Glutamatergic neuron (in vitro differentiated cells): ENCODE results near the gene APOL4. TPM values are rescaled to one million over a fixed set of nuclear protein-coding genes. Genes with fewer than 3 reads are reported as not detected.

Experiments used
- DNase-seq: peaks from one replicate; pipeline ENCODE4 v3.0.0; 2022
- H3K27ac Mint-ChIP-seq: one replicate; pipeline ENCODE4 v1.8.0; 2020; ENCODE audit warnings: mild to moderate bottlenecking, mixed read lengths, inconsistent platforms; ENCODE audit not compliant: unreplicated experiment
- H3K27me3 Mint-ChIP-seq: one replicate; pipeline ENCODE4 v1.8.0; 2020; ENCODE audit warnings: mild to moderate bottlenecking, moderate library complexity, mixed read lengths, inconsistent platforms; ENCODE audit not compliant: unreplicated experiment
- H3K36me3 Mint-ChIP-seq: one replicate; pipeline ENCODE4 v1.8.0; 2020; ENCODE audit warnings: mild to moderate bottlenecking, mixed read lengths, inconsistent platforms; ENCODE audit not compliant: unreplicated experiment
- H3K4me1 Mint-ChIP-seq: one replicate; pipeline ENCODE4 v1.8.0; 2020; ENCODE audit warnings: mild to moderate bottlenecking, low read depth, mixed read lengths, inconsistent platforms; ENCODE audit not compliant: unreplicated experiment
- H3K4me3 Mint-ChIP-seq: one replicate; pipeline ENCODE4 v1.8.0; 2020; ENCODE audit warnings: mild to moderate bottlenecking, mixed read lengths, inconsistent platforms; ENCODE audit not compliant: unreplicated experiment
- H3K9me3 Mint-ChIP-seq: one replicate; pipeline ENCODE4 v1.8.0; 2020; ENCODE audit warnings: mild to moderate bottlenecking, moderate library complexity, mixed read lengths, inconsistent platforms; ENCODE audit not compliant: unreplicated experiment
- total RNA-seq: library from RNA; stranded (reverse); fragmentation: NEBNext Ultra II Directional; extraction: Animal tissue kit (Norgen Biotek cat#: 25700); gene quantifications from one replicate; pipeline ENCODE4 v1.2.1, GENCODE V29; 2021; ENCODE audit not compliant: unreplicated experiment
- TF ChIP-seq, protein P1 (sequence below): fragments of 200-600 bp; sonication (generic); IDR thresholded peaks from one replicate; pipeline ENCODE4 v1.5.0; 2021; ENCODE audit not compliant: partially characterized antibody, unreplicated experiment

APOL4 gene
- total RNA-seq, 1 donor from 2014 or later = not detected

DNA sequence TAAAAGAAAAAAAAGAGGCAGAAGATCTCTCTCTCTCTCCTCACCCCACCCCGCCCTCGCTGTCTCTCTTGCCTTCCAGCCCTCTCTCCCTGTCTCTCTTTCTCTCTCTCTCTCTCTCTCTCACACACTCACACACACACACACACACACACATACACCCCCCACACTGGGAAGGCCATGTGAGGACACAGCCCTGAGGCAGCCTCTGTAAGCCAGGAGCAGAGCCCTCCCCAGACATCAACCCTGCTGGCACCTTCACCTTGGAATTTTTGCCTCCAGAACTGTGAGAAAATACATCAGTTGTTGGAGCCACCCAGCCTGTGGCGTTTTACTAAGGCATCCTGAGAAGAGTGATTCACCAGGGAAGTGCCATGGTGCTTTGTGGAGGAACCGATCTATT lies 55.7 kb downstream of the APOL4 start:
- DNase-seq = no peak
- Mint-ChIP-seq H3K4me1 (peaks cover 8% of the 10 kb centered on the region), H3K27ac (no peak overlapping the region), H3K9me3 (no peaks in the 10 kb centered on the region), H3K4me3 (no peak overlapping the region), H3K36me3 (no peaks in the 10 kb centered on the region), H3K27me3 (no peaks in the 10 kb centered on the region)
- TF ChIP-seq, protein P1, sequence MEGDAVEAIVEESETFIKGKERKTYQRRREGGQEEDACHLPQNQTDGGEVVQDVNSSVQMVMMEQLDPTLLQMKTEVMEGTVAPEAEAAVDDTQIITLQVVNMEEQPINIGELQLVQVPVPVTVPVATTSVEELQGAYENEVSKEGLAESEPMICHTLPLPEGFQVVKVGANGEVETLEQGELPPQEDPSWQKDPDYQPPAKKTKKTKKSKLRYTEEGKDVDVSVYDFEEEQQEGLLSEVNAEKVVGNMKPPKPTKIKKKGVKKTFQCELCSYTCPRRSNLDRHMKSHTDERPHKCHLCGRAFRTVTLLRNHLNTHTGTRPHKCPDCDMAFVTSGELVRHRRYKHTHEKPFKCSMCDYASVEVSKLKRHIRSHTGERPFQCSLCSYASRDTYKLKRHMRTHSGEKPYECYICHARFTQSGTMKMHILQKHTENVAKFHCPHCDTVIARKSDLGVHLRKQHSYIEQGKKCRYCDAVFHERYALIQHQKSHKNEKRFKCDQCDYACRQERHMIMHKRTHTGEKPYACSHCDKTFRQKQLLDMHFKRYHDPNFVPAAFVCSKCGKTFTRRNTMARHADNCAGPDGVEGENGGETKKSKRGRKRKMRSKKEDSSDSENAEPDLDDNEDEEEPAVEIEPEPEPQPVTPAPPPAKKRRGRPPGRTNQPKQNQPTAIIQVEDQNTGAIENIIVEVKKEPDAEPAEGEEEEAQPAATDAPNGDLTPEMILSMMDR = no peak

GRCh38 chr22:36144886-36145541 lies 56.6 kb downstream of the APOL4 start:
- H3K4me3 Mint-ChIP-seq = no peak overlapping the region
- no peaks in the 10 kb centered on the region for H3K27me3 Mint-ChIP-seq
- TF ChIP-seq, protein P1 = peak; percentile 50
- no peaks in the 10 kb centered on the region for H3K36me3 Mint-ChIP-seq
- no peak overlapping the region for H3K27ac Mint-ChIP-seq
- H3K9me3 Mint-ChIP-seq = no peaks in the 10 kb centered on the region
- DNase-seq = peak; percentile 62
- peaks cover 8% of the 10 kb centered on the region for H3K4me1 Mint-ChIP-seq

GRCh38 chr22:36143956-36144355 lies 57.7 kb downstream of the APOL4 start:
- H3K27ac Mint-ChIP-seq = no peak overlapping the region

DNA sequence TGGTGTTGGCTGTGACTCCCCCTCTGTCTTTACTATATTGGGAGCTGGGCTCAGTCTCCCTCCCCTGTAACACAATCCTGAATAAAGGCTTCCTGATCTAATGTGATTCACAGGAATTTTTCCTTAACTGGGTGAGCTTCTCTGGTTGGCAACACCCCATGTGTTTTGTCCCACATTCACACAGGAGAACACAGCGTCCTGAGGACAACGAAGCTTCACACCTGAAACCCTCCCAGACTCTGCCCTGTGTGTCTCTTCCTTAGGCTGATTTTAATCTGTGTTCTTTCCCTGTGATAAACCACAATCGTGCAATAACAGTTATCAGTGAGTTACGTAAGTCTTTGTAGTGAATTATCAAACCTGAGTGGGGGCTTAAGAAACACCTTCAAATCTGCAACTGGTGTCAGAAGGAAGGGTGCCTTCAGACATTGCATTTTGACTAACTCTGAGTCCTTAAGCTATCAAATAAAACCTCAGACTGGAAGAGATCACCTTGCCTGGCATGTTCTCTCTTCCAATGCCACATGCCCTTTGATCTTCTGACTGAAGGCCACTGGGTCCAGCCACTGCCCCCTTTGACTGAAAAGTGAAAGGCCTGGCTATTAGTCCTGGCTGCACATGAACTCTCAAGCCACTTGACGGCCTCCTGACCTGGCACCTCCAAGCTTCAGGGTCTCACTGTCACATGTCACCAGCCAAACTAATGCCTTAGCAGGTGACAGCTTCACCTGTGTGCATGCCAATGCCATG lies 58.4 kb downstream of the APOL4 start:
- no peak for DNase-seq
- TF ChIP-seq, protein P1 = no peak
- H3K9me3 Mint-ChIP-seq = no peaks in the 10 kb centered on the region
- no peak overlapping the region for H3K4me3 Mint-ChIP-seq
- peaks cover 8% of the 10 kb centered on the region for H3K4me1 Mint-ChIP-seq
- no peaks in the 10 kb centered on the region for H3K27me3 Mint-ChIP-seq
- no peak overlapping the region for H3K27ac Mint-ChIP-seq
- no peaks in the 10 kb centered on the region for H3K36me3 Mint-ChIP-seq

More at GRCh38 chr22:36143956-36144355, 57.7 kb downstream of the APOL4 start:
- H3K36me3 Mint-ChIP-seq = no peaks in the 10 kb centered on the region
- H3K9me3 Mint-ChIP-seq = no peaks in the 10 kb centered on the region
- TF ChIP-seq, protein P1 = no peak
- peaks cover 8% of the 10 kb centered on the region for H3K4me1 Mint-ChIP-seq
- DNase-seq = no peak
- no peaks in the 10 kb centered on the region for H3K27me3 Mint-ChIP-seq
- H3K4me3 Mint-ChIP-seq = no peak overlapping the region

- no peaks in the 10 kb centered on the region for H3K4me1 Mint-ChIP-seq
- H3K9me3 Mint-ChIP-seq = no peaks in the 10 kb centered on the region
- H3K27me3 Mint-ChIP-seq = peaks cover 2% of the 10 kb centered on the region
- no peak for DNase-seq
- TF ChIP-seq, protein P1 = no peak
- no peak overlapping the region for H3K27ac Mint-ChIP-seq
- H3K4me3 Mint-ChIP-seq = no peak overlapping the region
- H3K36me3 Mint-ChIP-seq = no peaks in the 10 kb centered on the region
Observed at GRCh38 chr22:36141481-36141880, 60.1 kb downstream of the APOL4 start.
